GM21447 (cell line): ENCODE results near the gene PCBP1.
A peak's percentile ranks its signal among the peaks of the same experiment; 100 is the strongest.
"Not testable (repeated sequence)": the region's sequence is repeated elsewhere in the genome, so short reads cannot be mapped to it uniquely, and the experiment has no call there.

Experiments used
- ATAC-seq: cut with Tn5 transposase; IDR thresholded peaks from one replicate; pipeline ENCODE4 v1.9.1; 2021; ENCODE audit not compliant: unreplicated experiment

The PCBP1 gene

GRCh38 chr2:70080610-70081200, 6.6 kb upstream of the PCBP1 start:
- ATAC-seq = no peak

GRCh38 chr2:70081221-70081620, 6.1 kb upstream of the PCBP1 start:
- no peak for ATAC-seq

GRCh38 chr2:70083344-70084156, 3.7 kb upstream of the PCBP1 start:
- peak; percentile 42 for ATAC-seq

GRCh38 chr2:70084973-70085710, 2.1 kb upstream of the PCBP1 start:
- ATAC-seq = no peak

GRCh38 chr2:70085711-70086277, 1.5 kb upstream of the PCBP1 start:
- ATAC-seq = no peak

- peak; percentile 30 for ATAC-seq
Measured at GRCh38 chr2:70086278-70086837, 919 bp upstream of the PCBP1 start.

- ATAC-seq = no peak
Measured at GRCh38 chr2:70087702-70088597, 673 bp downstream of the PCBP1 start.

- no peak for ATAC-seq
Measured at GRCh38 chr2:70088598-70089219, 1.4 kb downstream of the PCBP1 start.

GRCh38 chr2:70089220-70089982, 2.1 kb downstream of the PCBP1 start:
- ATAC-seq = no peak

- no peak for ATAC-seq
Measured at GRCh38 chr2:70089983-70090525, 2.8 kb downstream of the PCBP1 start.

- ATAC-seq = no peak
Measured at GRCh38 chr2:70090706-70091334, 3.5 kb downstream of the PCBP1 start.

GRCh38 chr2:70091364-70091763, 4.1 kb downstream of the PCBP1 start:
- ATAC-seq = no peak

- ATAC-seq = no peak
Measured at GRCh38 chr2:70091816-70092215, 4.5 kb downstream of the PCBP1 start.

- not testable (repeated sequence) for ATAC-seq
Measured at GRCh38 chr2:70092576-70093243, 5.4 kb downstream of the PCBP1 start.

- no peak for ATAC-seq
Measured at GRCh38 chr2:70094171-70094977, 7.1 kb downstream of the PCBP1 start.

- ATAC-seq = no peak
Measured at GRCh38 chr2:70094978-70095719, 7.9 kb downstream of the PCBP1 start.
